Frontal cortex (tissue), 4 donors: ENCODE data around the gene GSPT1. TPM values are rescaled to one million over a fixed set of nuclear protein-coding genes. Genes with fewer than 3 reads are reported as not detected.
"Not testable (repeated sequence)": the region's sequence is repeated elsewhere in the genome, so short reads cannot be mapped to it uniquely, and the experiment has no call there.

Experiments
- DNase-seq, 2 donors: peaks; one replicate each; pipeline ENCODE4 v3.0.0; 2012; ENCODE audit warnings: low spot score in 2 of 2
- FAIRE-seq: peaks from 2 replicates; lab custom pipeline; 2012; peaks lifted over from hg19 to GRCh38; lab: Jason Lieb, UNC
- total RNA-seq: library from RNA; depleted of rRNA; stranded (reverse); fragments of >200 nt; gene quantifications from one replicate; pipeline ENCODE4 v1.2.3, GENCODE V29; 2014
- donor health status: control.
- donor health status: control.
- donor health status: control.

GSPT1 gene
- total RNA-seq, 1 donor from 2014 or later = 59.9 TPM

- DNase-seq = no peak
- no peak for FAIRE-seq
Measured at GRCh38 chr16:11869353-11870228, 46.2 kb downstream of the GSPT1 start.

- no peak for DNase-seq
- no peak for FAIRE-seq
Measured at GRCh38 chr16:11868412-11868980, 47.3 kb downstream of the GSPT1 start.

DNA sequence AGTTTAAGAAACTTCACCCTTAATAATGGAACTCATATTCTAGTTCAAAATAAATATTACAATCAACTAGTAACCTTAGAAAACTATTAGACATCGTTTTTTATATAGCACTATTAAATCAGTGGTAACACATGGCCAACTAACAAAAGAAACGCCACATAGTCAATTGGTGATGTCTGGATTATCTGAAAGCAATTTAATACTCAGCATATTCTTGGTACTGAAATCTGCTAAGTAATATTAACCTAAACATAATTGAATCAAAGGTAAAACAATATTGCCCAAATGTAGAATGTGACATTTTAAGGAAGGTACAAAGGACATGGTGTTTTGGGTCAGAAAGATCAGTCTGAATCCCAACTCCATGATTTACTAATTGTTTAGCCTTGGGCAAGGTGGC, 53.3 kb downstream of the GSPT1 start:
- DNase-seq (no peak), FAIRE-seq (no peak)

- FAIRE-seq (no peak), DNase-seq (no peak)
Measured at GRCh38 chr16:11857161-11857560, 58.6 kb downstream of the GSPT1 start.

DNA sequence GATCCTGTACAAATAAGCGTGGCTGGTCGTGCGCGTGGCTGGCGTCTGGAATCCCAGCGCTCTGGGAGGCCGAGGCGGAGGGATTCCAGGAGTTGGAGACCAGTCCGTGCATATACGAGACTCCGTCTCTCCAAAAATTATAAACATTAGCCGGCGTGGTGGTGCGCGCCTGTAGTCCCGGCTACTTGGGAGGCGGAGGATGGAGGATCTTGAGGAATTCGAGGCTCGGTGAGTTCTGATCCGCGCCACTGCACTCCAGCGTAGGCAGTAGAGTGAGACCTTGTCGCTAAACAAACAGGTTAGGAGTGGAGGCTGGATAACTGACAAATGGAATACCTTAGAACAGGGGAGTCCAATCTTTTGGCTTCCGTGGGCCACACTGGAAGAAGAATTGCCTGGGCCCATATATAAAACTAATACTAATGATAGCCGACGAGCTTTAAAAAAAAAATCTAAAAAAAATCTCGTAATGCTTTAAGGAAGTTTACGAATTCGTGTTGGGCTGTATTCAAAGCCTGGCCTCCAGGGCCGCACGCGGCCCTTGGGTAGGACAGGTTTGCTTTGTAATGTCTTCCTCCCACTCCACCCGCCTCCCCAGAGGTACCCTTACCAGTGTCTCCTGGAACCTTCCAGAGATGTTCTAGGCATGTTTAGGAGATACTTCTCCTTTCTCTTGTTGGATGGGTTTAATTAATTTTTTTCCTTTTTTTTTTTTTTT, 63.5 kb downstream of the GSPT1 start:
- DNase-seq (no peak), FAIRE-seq (no peak)

DNA sequence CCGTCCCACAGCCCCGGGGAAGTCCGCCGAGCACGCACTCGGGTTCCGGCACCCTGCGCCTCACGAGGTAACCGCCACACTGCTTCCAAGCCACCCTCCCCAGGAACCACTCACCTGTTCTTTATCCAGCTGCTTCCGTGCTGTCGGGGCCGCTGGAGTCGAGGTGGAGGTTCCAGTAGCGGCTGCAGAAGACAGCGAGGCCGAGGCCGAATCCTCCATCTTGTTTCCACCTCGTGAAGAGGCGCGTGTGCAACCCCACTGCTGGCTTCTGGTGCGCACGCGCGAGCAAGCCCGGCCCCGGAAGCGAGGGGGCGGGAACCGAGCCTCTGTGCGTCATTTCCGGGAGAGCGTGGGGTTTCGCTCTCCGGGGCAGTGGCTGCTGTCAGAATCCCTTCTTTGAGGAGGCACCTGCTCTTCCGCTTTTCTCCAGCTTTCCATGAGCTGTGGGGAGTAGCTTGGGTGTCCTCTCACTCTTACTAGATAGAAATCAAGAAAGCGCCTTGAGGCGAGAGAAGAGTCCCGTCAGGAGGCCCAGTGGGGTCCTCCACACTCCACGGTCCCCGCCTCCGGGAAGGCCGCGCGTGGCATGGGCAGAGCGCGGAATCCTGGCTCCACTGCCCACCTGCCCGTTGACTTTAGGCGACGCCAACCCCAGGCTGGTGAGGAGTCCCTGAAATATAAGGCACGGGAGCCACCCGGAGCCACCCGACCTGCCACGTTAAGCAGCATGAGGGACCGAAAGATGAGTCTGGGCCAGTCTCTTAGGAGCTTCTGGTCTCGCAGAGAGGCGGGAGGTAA, 64.3 kb downstream of the GSPT1 start, which contains the start of gene RSL1D1:
Gene RSL1D1 (minus strand): TSS at position 249 of the 798 bp plus-strand sequence. CDS start 30 bp downstream, at position 219.
- DNase-seq = peak; percentile 89 to 97
- no peak for FAIRE-seq

DNA sequence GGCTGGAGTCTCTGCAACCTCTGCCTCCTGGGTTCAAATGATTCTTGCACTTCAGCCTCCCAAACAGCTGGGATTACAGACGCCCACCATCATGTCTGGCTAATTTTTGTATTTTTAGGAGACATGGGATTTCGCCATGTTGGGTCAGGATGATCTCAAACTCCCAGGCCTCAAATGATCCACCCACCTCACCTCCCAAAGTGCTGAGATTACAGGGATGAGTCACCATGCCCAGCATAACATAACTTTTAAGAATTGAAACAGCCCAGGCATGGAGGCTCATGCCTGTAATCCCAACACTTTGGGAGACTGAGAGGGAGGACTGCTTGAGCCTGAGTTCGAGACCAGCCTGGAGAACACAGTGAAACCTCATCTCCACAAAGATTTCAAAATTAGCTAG, 66.9 kb downstream of the GSPT1 start:
- FAIRE-seq (no peak), DNase-seq (no peak)

DNA sequence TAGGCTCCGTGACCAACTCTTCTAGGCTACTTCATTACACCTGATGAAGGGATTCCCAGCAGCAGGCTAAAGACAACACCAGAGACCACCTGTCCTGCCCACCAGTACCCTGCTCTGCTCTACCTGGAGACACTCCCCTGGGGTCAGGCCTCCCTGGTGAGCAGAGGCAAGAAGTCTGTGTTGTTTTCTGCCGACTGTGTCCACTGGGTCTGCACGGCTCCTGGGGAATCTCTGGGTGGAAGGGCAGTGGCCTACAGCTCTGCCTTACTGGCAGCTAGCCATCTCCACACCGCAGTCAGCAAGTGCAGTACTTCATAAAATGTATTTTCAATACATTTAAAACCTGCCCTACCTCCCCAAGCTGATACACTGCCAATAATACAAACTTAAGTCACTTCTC, 71.3 kb downstream of the GSPT1 start:
- FAIRE-seq = no peak

GRCh38 chr16:11843861-11844260, 71.9 kb downstream of the GSPT1 start:
- no peak for DNase-seq
- FAIRE-seq = no peak

More for the DNA sequence above, 71.3 kb downstream of the GSPT1 start:
- no peak for DNase-seq

DNA sequence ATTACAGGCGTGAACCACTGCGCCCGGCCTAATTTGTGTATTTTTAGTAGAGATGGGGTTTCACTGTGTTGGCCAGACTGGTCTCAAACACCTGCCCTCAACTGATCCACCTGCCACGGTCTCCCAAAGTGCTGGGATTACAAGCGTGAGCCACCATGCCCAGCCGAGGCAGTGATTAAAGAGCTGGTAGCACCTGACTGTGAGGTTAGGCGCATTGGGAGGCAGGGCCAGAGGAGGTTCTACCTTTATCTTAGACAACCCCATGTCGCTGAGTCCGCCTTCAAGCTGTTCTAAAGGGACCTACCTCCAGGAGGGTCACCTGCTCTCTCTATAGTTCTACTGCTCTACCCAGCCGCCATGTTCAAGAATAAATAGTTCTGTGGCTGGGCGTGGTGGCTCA, 72.5 kb downstream of the GSPT1 start:
- no peak for FAIRE-seq
- DNase-seq = no peak

GRCh38 chr16:11841026-11841425, 74.7 kb downstream of the GSPT1 start:
- FAIRE-seq (no peak), DNase-seq (no peak)

- FAIRE-seq = no peak
Measured at GRCh38 chr16:11836650-11837244, 79.0 kb downstream of the GSPT1 start.

DNA sequence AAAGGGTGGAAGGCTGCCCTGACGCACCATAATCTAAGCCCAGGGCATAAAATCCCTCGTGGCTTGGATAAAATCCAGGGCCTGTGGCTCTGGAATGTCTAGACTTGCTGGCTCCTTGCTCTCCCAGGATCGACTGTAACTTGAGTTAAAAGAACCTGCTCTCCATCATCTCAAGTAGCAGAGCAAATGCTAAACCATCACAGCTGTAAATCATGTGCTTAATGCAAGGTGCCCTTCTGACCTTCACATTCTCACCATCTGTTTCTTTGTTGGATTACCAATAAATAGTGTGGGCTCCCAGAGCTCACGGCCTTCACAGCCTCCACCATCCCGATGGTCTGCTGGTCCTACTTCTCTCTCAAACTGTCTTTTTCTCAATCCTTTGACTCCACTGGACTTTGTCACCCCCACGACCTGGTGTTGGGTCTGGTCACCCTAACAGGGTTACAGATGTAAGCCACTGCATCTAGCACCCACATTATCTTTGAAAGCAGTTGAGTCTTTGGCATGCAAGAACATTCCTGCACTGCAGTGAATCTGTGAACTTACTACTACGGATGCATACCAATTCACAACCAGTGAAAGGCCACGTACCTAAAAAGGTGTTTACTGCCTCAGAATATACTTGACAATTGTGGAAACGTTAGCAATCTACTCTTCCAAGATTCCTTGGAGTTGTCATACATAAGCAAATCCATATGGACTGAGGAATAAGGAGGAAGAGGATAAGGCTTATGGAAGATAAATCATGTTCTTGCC, 79.7 kb downstream of the GSPT1 start:
- FAIRE-seq = no peak
- DNase-seq = no peak

More at GRCh38 chr16:11836650-11837244, 79.0 kb downstream of the GSPT1 start:
- no peak for DNase-seq

DNA sequence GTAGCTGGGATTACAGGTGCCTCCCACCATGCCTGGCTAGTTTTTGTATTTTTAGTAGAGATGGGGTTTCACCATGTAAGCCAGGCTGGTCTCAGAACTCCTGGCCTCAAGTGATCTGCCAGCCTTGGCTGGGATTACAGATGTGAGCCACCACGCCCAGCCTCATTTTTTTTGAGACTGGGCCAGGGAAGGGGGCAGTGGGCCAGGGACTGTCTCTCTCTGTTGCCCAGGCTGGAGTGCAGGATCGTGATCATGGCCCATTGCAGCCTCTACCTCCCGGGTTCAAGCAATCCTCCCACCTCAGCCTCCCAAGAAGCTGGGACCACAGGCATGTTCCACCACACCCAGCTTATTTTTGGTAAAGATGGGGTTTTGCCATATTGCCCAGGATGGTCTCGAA, 80.4 kb downstream of the GSPT1 start:
- no peak for DNase-seq
- no peak for FAIRE-seq

- no peak for FAIRE-seq
Measured at GRCh38 chr16:11833951-11834695, 81.6 kb downstream of the GSPT1 start.

GRCh38 chr16:11828696-11829095, 87.1 kb downstream of the GSPT1 start:
- FAIRE-seq = no peak
- DNase-seq = no peak

More at GRCh38 chr16:11833951-11834695, 81.6 kb downstream of the GSPT1 start:
- no peak for DNase-seq

DNA sequence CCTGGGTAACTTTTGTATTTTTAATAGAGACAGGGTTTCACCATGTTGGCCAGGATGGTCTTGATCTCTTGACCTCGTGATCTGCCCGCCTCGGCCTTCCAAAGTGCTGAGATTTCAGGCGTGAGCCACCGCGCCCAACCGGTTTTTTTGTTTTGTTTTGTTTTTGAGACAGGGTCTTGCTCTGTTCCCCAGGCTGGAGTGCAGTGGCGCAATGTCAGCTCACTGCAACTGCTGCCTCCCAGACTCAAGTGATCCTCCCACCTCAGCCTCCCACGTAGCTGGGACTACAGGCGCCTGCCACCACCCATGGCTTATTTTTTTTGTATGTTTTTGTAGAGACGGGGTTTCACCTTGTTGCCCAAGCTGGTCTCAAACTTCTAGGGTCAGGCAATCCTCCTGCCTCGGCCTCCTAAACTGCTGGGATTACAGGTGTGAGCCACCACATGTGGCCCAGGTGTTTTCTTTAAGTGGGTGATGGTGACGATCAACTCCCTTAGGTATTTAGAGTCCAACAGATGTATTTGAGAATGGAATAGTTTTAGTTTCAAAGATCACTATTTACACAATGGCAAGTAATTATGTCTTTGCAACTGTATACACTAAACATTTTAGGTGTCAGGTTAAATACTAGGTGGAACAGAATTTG, 90.1 kb downstream of the GSPT1 start:
- not testable (repeated sequence) for FAIRE-seq, DNase-seq

DNA sequence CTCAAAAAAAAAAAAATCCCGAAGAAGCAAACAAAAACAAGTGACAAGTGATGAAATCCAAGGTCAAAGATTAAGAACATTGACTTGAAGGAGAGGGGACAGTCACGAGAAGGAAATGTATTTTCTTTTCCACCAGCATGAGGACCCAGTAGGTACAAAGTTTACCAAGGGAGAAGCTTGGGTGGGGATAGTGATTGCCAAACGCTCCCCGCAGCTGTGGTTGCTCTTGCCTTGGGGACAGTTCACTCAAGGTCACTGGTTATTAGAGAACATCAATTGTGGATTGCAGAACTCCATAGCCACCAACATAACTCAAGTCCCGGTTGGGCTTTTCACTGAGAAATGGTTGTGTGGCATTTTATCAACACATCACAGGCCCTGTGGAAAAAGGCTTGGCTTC, 91.4 kb downstream of the GSPT1 start:
- DNase-seq = no peak
- no peak for FAIRE-seq
